ENCODE measurements around the gene DPP6.

- no peak for TF ChIP-seq CTCF (conservative IDR thresholded peaks at IDR 0.05; ENCODE audit: low read length)
- TF ChIP-seq EZH2phosphoT487 (IDR thresholded peaks at IDR 0.05; ENCODE audit: borderline replicate concordance, low read depth, low read length), result no peak
Observed at GRCh38 chr7:154441811-154442210, 389.6 kb downstream of the DPP6 start.
